Prostate gland (tissue), 2 donors: Measurements from ENCODE around the gene HOXA7.

ENCODE experiments used
- CTCF ChIP-seq, 4 experiments: fragments of 200-600 bp in 2 of 4; fragments of 450-650 bp in 2 of 4; sonication (generic) in 2 of 4; IDR thresholded peaks; 1 replicate in 3 of 4; 2 replicates in 1 of 4; pipeline ENCODE4 v1.5.1; 2016 to 2019; ENCODE audit warnings: antibody characterized with exemption in 4 of 4, mild to moderate bottlenecking in 2 of 4, moderate library complexity in 2 of 4
- POLR2A ChIP-seq: fragments of 450-650 bp; IDR thresholded peaks from one replicate; pipeline ENCODE4 v1.6.1; 2016; ENCODE audit warnings: antibody characterized with exemption, mild to moderate bottlenecking

- no peak for TF ChIP-seq POLR2A
- no peak for TF ChIP-seq CTCF (IDR thresholded peaks at IDR 0.05)
Measured at GRCh38 chr7:27110186-27111031, 46.1 kb downstream of the HOXA7 start.
